ENCODE measurements around the gene PLAC9.

PLAC9 gene

DNA sequence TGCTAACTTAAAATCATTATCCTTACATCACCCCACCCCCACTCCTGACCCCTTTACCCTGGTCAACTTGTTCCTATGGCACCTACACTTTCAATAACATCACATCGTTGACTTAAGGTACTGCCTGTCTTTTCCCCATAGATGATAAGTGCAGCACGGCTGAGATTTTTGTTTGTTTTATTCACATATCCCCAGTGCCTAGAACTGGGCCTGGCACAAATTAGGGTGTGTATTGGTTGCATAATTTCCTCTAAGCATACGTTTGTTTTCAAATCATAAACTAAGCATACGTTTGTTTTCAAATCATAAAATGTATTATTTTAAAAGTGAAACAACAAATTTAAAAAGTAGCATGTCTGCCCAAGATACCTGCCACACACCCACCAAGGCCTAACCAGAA is 37.5 kb downstream of the PLAC9 start:
- POLR2A ChIA-PET: no interaction called here
- DNase-seq (ENCODE audit: extremely low spot score): no peak
- TF ChIP-seq FOXM1 (IDR thresholded peaks at IDR 0.05; ENCODE audit: borderline replicate concordance): no peak
- no peak for TF ChIP-seq HDGF (IDR thresholded peaks at IDR 0.05; ENCODE audit: borderline replicate concordance)
- TF ChIP-seq BHLHE40 (IDR thresholded peaks at IDR 0.05; ENCODE audit: borderline replicate concordance): no peak
- TF ChIP-seq FOXK2 (IDR thresholded peaks at IDR 0.05): no peak
- TF ChIP-seq ZNF384 (IDR thresholded peaks at IDR 0.05): no peak
- CTCF ChIA-PET: no interaction called here

DNA sequence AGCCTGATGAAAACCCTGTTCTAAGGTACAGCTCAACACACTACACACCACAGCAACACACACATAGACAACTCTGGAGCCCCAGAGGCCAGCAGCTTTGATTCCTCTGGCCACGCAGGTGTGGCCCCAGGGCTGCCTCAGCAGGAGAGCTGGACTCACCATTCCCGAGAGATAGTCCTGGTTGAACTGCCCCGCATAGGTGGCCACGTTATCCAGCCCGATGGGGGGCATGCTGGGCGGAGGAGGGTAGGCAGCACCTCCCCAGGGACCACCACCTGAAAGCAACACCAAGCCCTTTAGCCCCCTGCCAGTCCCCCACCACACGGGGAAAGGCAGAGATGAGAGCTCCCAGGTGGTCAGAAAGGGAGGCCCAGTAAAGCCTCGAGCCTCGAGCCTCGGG is 38.1 kb downstream of the PLAC9 start:
- CTCF ChIA-PET: interaction anchor here (0.6 kb wide), 1 partner anchor 153 kb away, joined by 3 read pairs; no protein-coding TSS in a partner anchor

DNA sequence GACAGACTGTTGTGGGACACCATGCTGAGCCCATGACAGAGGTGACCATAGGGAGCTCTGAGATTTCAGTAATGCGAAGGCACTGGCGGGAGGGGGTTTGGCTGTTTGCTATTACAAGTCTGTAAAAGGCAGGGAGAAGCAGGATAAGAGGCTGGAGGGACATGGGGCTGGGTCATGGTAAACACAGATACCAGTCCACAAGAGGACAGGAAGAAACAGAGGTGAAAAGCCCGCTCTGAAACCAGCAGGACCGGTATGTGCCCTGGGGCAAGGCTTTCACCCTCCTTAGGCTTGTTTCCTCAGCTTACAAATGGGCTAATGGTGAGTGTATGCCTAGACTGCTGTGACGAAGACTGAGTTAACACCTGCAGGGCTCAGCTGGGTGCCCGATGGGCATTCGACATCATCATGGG is 38.7 kb downstream of the PLAC9 start:
- no peak for DNase-seq (ENCODE audit: extremely low spot score)
- ChIA-PET POLR2A (no interaction called here), CTCF (interaction anchor here (0.6 kb wide), 1 partner anchor 152 kb away, joined by 3 read pairs; no protein-coding TSS in a partner anchor)
- no peak for TF ChIP-seq HDGF (IDR thresholded peaks at IDR 0.05; ENCODE audit: borderline replicate concordance)
- TF ChIP-seq SUZ12 (IDR thresholded peaks at IDR 0.05): no peak
- TF ChIP-seq LEF1 (IDR thresholded peaks at IDR 0.05; ENCODE audit: borderline replicate concordance): no peak
- no peak for TF ChIP-seq FOXK2 (IDR thresholded peaks at IDR 0.05)
- no peak for TF ChIP-seq L3MBTL2 (conservative IDR thresholded peaks at IDR 0.05)
- TF ChIP-seq FOXM1 (IDR thresholded peaks at IDR 0.05; ENCODE audit: borderline replicate concordance): no peak
- no peak for TF ChIP-seq ARNT (IDR thresholded peaks at IDR 0.05)
- TF ChIP-seq, protein P1, sequence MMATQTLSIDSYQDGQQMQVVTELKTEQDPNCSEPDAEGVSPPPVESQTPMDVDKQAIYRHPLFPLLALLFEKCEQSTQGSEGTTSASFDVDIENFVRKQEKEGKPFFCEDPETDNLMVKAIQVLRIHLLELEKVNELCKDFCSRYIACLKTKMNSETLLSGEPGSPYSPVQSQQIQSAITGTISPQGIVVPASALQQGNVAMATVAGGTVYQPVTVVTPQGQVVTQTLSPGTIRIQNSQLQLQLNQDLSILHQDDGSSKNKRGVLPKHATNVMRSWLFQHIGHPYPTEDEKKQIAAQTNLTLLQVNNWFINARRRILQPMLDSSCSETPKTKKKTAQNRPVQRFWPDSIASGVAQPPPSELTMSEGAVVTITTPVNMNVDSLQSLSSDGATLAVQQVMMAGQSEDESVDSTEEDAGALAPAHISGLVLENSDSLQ (IDR thresholded peaks at IDR 0.05): no peak
- TF ChIP-seq ELF4 (IDR thresholded peaks at IDR 0.05): no peak
- no peak for TF ChIP-seq CTBP1 (IDR thresholded peaks at IDR 0.05; ENCODE audit: borderline replicate concordance)
- TF ChIP-seq ZNF384 (IDR thresholded peaks at IDR 0.05): no peak
- no peak for TF ChIP-seq FOXA1 (IDR thresholded peaks at IDR 0.05)
- no peak for TF ChIP-seq TARDBP (IDR thresholded peaks at IDR 0.05)
- no peak for TF ChIP-seq NFRKB (IDR thresholded peaks at IDR 0.05)

More for the DNA sequence above, 38.1 kb downstream of the PLAC9 start:
- TF ChIP-seq LEF1 (IDR thresholded peaks at IDR 0.05; ENCODE audit: borderline replicate concordance) (no peak), FOXA1 (IDR thresholded peaks at IDR 0.05) (no peak)
- no peak for DNase-seq (ENCODE audit: extremely low spot score)
- POLR2A ChIA-PET: no interaction called here

DNA sequence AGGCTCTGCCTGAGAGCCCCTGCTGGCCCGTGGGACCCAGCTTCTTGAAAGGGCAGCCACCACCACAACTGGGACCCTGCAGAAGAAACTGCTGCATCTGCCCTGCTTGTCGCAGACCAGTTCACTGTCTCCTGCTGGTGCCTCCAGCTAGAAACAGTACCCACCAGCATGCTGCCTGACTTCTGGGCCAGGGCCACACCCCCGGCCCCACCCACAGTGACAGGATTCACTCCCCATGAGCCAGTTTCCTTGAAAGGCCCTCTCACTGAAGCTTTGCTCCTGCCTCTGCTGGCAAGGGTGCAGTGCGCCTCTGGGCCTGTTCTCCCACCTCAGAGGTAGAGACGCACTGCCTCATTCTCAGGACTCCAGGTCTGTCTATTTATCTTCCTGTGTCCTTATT is 40.4 kb downstream of the PLAC9 start:
- ChIA-PET CTCF (no interaction called here), POLR2A (no interaction called here)
- DNase-seq (ENCODE audit: extremely low spot score): no peak
- TF ChIP-seq BHLHE40 (IDR thresholded peaks at IDR 0.05; ENCODE audit: borderline replicate concordance): no peak

DNA sequence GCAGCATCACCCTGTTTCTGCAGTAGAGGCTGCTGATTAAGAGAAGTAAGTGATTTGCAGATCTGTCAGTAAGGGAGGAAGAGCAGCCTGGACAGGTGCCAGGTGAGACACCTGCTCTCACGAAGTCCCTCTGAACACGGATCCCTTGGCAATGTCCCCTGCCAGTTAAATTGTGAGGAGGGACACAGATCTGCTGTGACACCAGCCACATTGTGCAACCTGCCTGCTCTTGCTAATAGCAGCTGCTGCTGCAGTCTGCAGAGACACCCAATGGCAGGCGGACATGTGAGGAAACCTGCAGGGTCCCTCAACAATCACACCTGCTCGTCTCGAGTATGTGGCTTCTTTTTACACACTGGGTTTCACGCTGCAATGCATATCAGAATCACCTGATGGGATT is 40.9 kb downstream of the PLAC9 start:
- CTCF ChIA-PET: no interaction called here
- POLR2A ChIA-PET: no interaction called here
- TF ChIP-seq FOXM1 (IDR thresholded peaks at IDR 0.05; ENCODE audit: borderline replicate concordance) (no peak), ZNF384 (IDR thresholded peaks at IDR 0.05) (no peak), CTBP1 (IDR thresholded peaks at IDR 0.05; ENCODE audit: borderline replicate concordance) (no peak), HDGF (IDR thresholded peaks at IDR 0.05; ENCODE audit: borderline replicate concordance) (no peak), SUZ12 (IDR thresholded peaks at IDR 0.05) (no peak)
- no peak for DNase-seq (ENCODE audit: extremely low spot score)

DNA sequence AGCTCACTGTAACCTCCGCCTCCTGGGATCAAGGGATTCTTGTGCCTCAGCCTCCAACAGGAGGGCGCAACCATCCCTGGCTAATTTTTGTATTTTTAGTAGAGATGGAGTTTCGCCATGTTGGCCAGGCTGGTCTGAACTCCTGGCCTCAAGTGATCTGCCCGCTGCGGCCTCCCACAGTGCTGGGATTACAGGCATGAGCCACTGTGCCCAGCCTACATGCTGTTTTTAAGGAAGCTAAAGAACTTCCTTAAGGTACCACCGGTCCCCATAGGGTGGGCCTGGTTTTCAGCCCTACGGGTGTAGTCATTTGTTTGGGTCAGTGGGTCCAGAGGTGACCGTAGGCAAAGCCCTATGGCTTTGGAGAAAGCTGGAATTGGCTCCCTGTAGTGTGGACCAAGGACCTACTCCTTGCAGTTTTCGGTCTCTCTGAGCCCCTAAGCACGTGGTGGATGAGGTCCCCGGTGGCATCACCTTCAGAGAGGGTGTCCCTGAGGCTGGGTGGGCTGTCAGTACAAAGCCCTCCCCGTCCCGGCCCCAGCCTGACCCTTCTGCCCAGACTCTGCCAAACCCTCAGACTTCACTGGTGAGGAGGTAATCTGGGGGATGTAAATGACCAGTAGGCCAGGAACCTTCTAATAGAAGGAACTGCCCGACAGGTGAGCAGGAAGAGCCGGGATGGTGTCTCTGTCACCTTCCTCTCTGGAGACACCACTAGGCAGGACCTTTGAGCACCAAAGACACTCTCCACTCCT is 42.3 kb downstream of the PLAC9 start:
- DNase-seq (ENCODE audit: extremely low spot score): no peak
- POLR2A ChIA-PET: no interaction called here

DNA sequence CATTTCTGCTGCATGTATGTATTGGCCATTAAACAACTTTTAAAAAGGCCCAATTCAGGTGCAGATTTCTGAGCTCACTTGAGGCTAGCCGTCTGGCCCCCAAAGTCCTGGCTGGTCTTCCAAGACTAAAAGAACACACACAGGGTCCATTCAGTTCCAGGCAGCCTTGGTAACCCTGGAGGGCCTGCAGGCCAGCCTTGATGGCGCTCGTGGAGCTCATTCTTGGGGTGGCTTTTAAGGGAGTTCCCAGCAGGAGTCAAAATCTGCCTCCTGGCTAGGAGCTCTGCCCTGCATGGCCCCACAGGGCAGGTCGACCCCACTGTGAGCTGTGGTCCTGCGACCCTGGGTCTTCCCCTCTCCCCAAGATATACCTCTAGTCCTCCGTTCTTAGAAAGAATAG is 44.0 kb downstream of the PLAC9 start:
- DNase-seq (ENCODE audit: extremely low spot score): no peak
- POLR2A ChIA-PET: no interaction called here
- CTCF ChIA-PET: no interaction called here
- TF ChIP-seq FOXA1 (IDR thresholded peaks at IDR 0.05) (no peak), LEF1 (IDR thresholded peaks at IDR 0.05; ENCODE audit: borderline replicate concordance) (no peak), FOXK2 (IDR thresholded peaks at IDR 0.05) (no peak), ZNF384 (IDR thresholded peaks at IDR 0.05) (no peak), SP1 (IDR thresholded peaks at IDR 0.05) (no peak), ARNT (IDR thresholded peaks at IDR 0.05) (no peak), NFRKB (IDR thresholded peaks at IDR 0.05) (no peak), FOXM1 (IDR thresholded peaks at IDR 0.05; ENCODE audit: borderline replicate concordance) (no peak), HDGF (IDR thresholded peaks at IDR 0.05; ENCODE audit: borderline replicate concordance) (no peak)
- TF ChIP-seq, protein P1 (IDR thresholded peaks at IDR 0.05): no peak

More for the DNA sequence above, 42.3 kb downstream of the PLAC9 start:
- CTCF ChIA-PET: interaction anchor here (0.6 kb wide), 1 partner anchor 232 kb away, joined by 3 read pairs; no protein-coding TSS in a partner anchor
- TF ChIP-seq BHLHE40 (IDR thresholded peaks at IDR 0.05; ENCODE audit: borderline replicate concordance): no peak
- TF ChIP-seq LEF1 (IDR thresholded peaks at IDR 0.05; ENCODE audit: borderline replicate concordance): no peak
- TF ChIP-seq ARNT (IDR thresholded peaks at IDR 0.05): no peak
- no peak for TF ChIP-seq NFRKB (IDR thresholded peaks at IDR 0.05)
- TF ChIP-seq SP1 (IDR thresholded peaks at IDR 0.05): no peak
- no peak for TF ChIP-seq HDGF (IDR thresholded peaks at IDR 0.05; ENCODE audit: borderline replicate concordance)
- no peak for TF ChIP-seq SUZ12 (IDR thresholded peaks at IDR 0.05)
